Central memory CD8-positive, alpha-beta T cell (primary cell): ENCODE data around the gene APP.

Source experiments
- ATAC-seq: fragments of 150-1000 bp; cut with Tn5 transposase; replicated peaks from 2 replicates; pipeline ENCODE4 v1.10.0; 2022; ENCODE audit warnings: mild to moderate bottlenecking, moderate FRiP score, moderate number of reproducible peaks; ENCODE audit not compliant: poor library complexity, severe bottlenecking; ENCODE audit errors: extremely low read depth
- DNase-seq, 2 donors: peaks; one replicate each; pipeline ENCODE4 v3.0.0; 2021; ENCODE audit warnings: low spot score in 2 of 2
- H3K27ac Mint-ChIP-seq: one replicate; pipeline ENCODE4 v1.8.0; 2022; ENCODE audit warnings: low read depth, mild to moderate bottlenecking, moderate library complexity, mixed read lengths
- H3K27me3 Mint-ChIP-seq: one replicate; pipeline ENCODE4 v1.8.0; 2022; ENCODE audit warnings: mixed read lengths
- H3K36me3 Mint-ChIP-seq: one replicate; pipeline ENCODE4 v1.8.0; 2022; ENCODE audit warnings: mild to moderate bottlenecking, moderate library complexity, mixed read lengths; ENCODE audit not compliant: insufficient read depth
- H3K4me1 Mint-ChIP-seq: one replicate; pipeline ENCODE4 v1.8.0; 2022; ENCODE audit warnings: mixed read lengths
- H3K4me3 Mint-ChIP-seq: one replicate; pipeline ENCODE4 v1.8.0; 2022; ENCODE audit warnings: mild to moderate bottlenecking, moderate library complexity, mixed read lengths
- H3K9me3 Mint-ChIP-seq: one replicate; pipeline ENCODE4 v1.8.0; 2022; ENCODE audit warnings: mixed read lengths

The APP gene

GRCh38 chr21:26177746-26178426 lies 7.3 kb upstream of the APP start:
- peaks cover 13% of the 10 kb centered on the region for H3K27me3 Mint-ChIP-seq
- ATAC-seq, result no peak
- no peak for DNase-seq
- H3K36me3 Mint-ChIP-seq, result no peaks in the 10 kb centered on the region
- no peaks in the 10 kb centered on the region for H3K4me1 Mint-ChIP-seq
- no peak overlapping the region for H3K4me3 Mint-ChIP-seq
- no peaks in the 10 kb centered on the region for H3K9me3 Mint-ChIP-seq
- no peak overlapping the region for H3K27ac Mint-ChIP-seq

GRCh38 chr21:26177187-26177586 lies 6.6 kb upstream of the APP start:
- no peak overlapping the region for H3K4me3 Mint-ChIP-seq
- DNase-seq (no peak), ATAC-seq (no peak)
- H3K4me1 Mint-ChIP-seq, result no peaks in the 10 kb centered on the region
- H3K27me3 Mint-ChIP-seq, result peaks cover 13% of the 10 kb centered on the region
- H3K36me3 Mint-ChIP-seq, result no peaks in the 10 kb centered on the region
- no peak overlapping the region for H3K27ac Mint-ChIP-seq
- no peaks in the 10 kb centered on the region for H3K9me3 Mint-ChIP-seq

- Mint-ChIP-seq H3K9me3 (no peaks in the 10 kb centered on the region), H3K4me3 (peak overlapping the region; percentile 82), H3K27me3 (peaks cover 54% of the 10 kb centered on the region), H3K36me3 (peaks cover 2% of the 10 kb centered on the region), H3K27ac (no peak overlapping the region), H3K4me1 (peaks cover 10% of the 10 kb centered on the region)
- no peak for DNase-seq
- no peak for ATAC-seq
These were observed 909 bp upstream of the APP start for GRCh38 chr21:26171258-26172100.

- H3K36me3 Mint-ChIP-seq, result peaks cover 2% of the 10 kb centered on the region
- H3K27ac Mint-ChIP-seq, result no peak overlapping the region
- peaks cover 54% of the 10 kb centered on the region for H3K27me3 Mint-ChIP-seq
- peaks cover 10% of the 10 kb centered on the region for H3K4me1 Mint-ChIP-seq
- ATAC-seq (peak; percentile 8), DNase-seq (no peak)
- no peaks in the 10 kb centered on the region for H3K9me3 Mint-ChIP-seq
- H3K4me3 Mint-ChIP-seq, result peak overlapping the region; percentile 82
These were observed 729 bp downstream of the APP start for GRCh38 chr21:26169611-26170470.

- ATAC-seq, result peak; percentile 48
- Mint-ChIP-seq H3K4me3 (peak overlapping the region; percentile 82), H3K27ac (no peak overlapping the region)
These were observed 1.4 kb downstream of the APP start for GRCh38 chr21:26169061-26169610.

GRCh38 chr21:26168371-26168770 lies 2.2 kb downstream of the APP start:
- Mint-ChIP-seq H3K4me1 (peaks cover 10% of the 10 kb centered on the region), H3K27ac (no peak overlapping the region), H3K27me3 (peaks cover 41% of the 10 kb centered on the region), H3K9me3 (no peaks in the 10 kb centered on the region), H3K36me3 (peaks cover 2% of the 10 kb centered on the region), H3K4me3 (peak overlapping the region; percentile 82)
- DNase-seq, result no peak
- ATAC-seq, result no peak

More at GRCh38 chr21:26169061-26169610, 1.4 kb downstream of the APP start:
- peaks cover 2% of the 10 kb centered on the region for H3K36me3 Mint-ChIP-seq
- no peaks in the 10 kb centered on the region for H3K9me3 Mint-ChIP-seq
- peaks cover 10% of the 10 kb centered on the region for H3K4me1 Mint-ChIP-seq
- DNase-seq, result no peak
- peaks cover 48% of the 10 kb centered on the region for H3K27me3 Mint-ChIP-seq

GRCh38 chr21:26167593-26167992 lies 3.0 kb downstream of the APP start:
- ATAC-seq, result no peak
- H3K4me3 Mint-ChIP-seq, result no peak overlapping the region
- DNase-seq, result no peak
- peaks cover 10% of the 10 kb centered on the region for H3K4me1 Mint-ChIP-seq
- H3K36me3 Mint-ChIP-seq, result peaks cover 2% of the 10 kb centered on the region
- no peaks in the 10 kb centered on the region for H3K9me3 Mint-ChIP-seq
- peaks cover 41% of the 10 kb centered on the region for H3K27me3 Mint-ChIP-seq
- no peak overlapping the region for H3K27ac Mint-ChIP-seq

- Mint-ChIP-seq H3K27me3 (peaks cover 37% of the 10 kb centered on the region), H3K36me3 (peaks cover 2% of the 10 kb centered on the region), H3K27ac (no peak overlapping the region), H3K4me3 (no peak overlapping the region), H3K9me3 (no peaks in the 10 kb centered on the region), H3K4me1 (peaks cover 10% of the 10 kb centered on the region)
- ATAC-seq (no peak), DNase-seq (no peak)
These were observed 5.2 kb downstream of the APP start for GRCh38 chr21:26165331-26165730.

GRCh38 chr21:26164311-26164710 lies 6.3 kb downstream of the APP start:
- Mint-ChIP-seq H3K4me1 (peaks cover 4% of the 10 kb centered on the region), H3K27ac (no peak overlapping the region), H3K36me3 (no peaks in the 10 kb centered on the region), H3K4me3 (no peak overlapping the region), H3K27me3 (peaks cover 32% of the 10 kb centered on the region), H3K9me3 (no peaks in the 10 kb centered on the region)
- ATAC-seq, result no peak
- no peak for DNase-seq

GRCh38 chr21:26162081-26162480 lies 8.5 kb downstream of the APP start:
- Mint-ChIP-seq H3K36me3 (no peaks in the 10 kb centered on the region), H3K4me3 (no peak overlapping the region), H3K4me1 (no peaks in the 10 kb centered on the region), H3K27me3 (peaks cover 10% of the 10 kb centered on the region), H3K27ac (no peak overlapping the region), H3K9me3 (no peaks in the 10 kb centered on the region)
- no peak for ATAC-seq
- no peak for DNase-seq

GRCh38 chr21:26159869-26160268 lies 10.7 kb downstream of the APP start:
- no peak overlapping the region for H3K27ac Mint-ChIP-seq
- no peak for ATAC-seq
- DNase-seq, result no peak
- H3K9me3 Mint-ChIP-seq, result no peaks in the 10 kb centered on the region
- H3K4me3 Mint-ChIP-seq, result no peak overlapping the region
- peaks cover 9% of the 10 kb centered on the region for H3K27me3 Mint-ChIP-seq
- H3K36me3 Mint-ChIP-seq, result no peaks in the 10 kb centered on the region
- no peaks in the 10 kb centered on the region for H3K4me1 Mint-ChIP-seq

GRCh38 chr21:26157801-26158200 lies 12.8 kb downstream of the APP start:
- Mint-ChIP-seq H3K4me3 (no peak overlapping the region), H3K27ac (no peak overlapping the region), H3K27me3 (peaks cover 9% of the 10 kb centered on the region), H3K9me3 (no peaks in the 10 kb centered on the region), H3K36me3 (no peaks in the 10 kb centered on the region), H3K4me1 (no peaks in the 10 kb centered on the region)
- DNase-seq (no peak), ATAC-seq (no peak)
